Gastroesophageal sphincter (tissue), 4 donors: Measurements from ENCODE around the gene IFFO2. TPM values are rescaled to one million over a fixed set of nuclear protein-coding genes. Genes with fewer than 3 reads are reported as not detected.

Source experiments
- ATAC-seq: fragments of 150-250 bp; one replicate; pipeline ENCODE4 v1.9.1; 2016; ENCODE audit warnings: mild to moderate bottlenecking, moderate library complexity
- H3K27ac ChIP-seq, 4 donors: fragments of 200-600 bp; sonication (generic) in 3 of 4; 1 replicate in 3 of 4; 2 replicates in 1 of 4; pipeline ENCODE4 v1.5.1; 2016 to 2019
- H3K27me3 ChIP-seq: fragments of 200-600 bp; sonication (generic); one replicate; pipeline ENCODE4 v1.5.1; 2019
- H3K36me3 ChIP-seq, 2 donors: fragments of 200-600 bp; sonication (generic); one replicate each; pipeline ENCODE4 v1.5.1; 2019; ENCODE audit warnings: control low read depth in 1 of 2
- H3K4me1 ChIP-seq, 3 donors: fragments of 200-600 bp; sonication (generic); 1 replicate in 2 of 3; 2 replicates in 1 of 3; pipeline ENCODE4 v1.5.1; 2016 to 2019; ENCODE audit warnings: control low read depth in 2 of 3
- H3K4me3 ChIP-seq, 2 donors: fragments of 200-600 bp; sonication (generic); one replicate each; pipeline ENCODE4 v1.5.1; 2019; ENCODE audit warnings: mild to moderate bottlenecking in 1 of 2, moderate library complexity in 1 of 2
- H3K9me3 ChIP-seq, 3 donors: fragments of 200-600 bp; sonication (generic); one replicate each; pipeline ENCODE4 v1.5.1; 2017 to 2019; ENCODE audit warnings: control low read depth in 2 of 3
- EP300 ChIP-seq: sonication (generic); formaldehyde crosslinking; IDR thresholded peaks from one replicate; pipeline ENCODE4 v1.6.1; 2017; ENCODE audit warnings: antibody characterized with exemption, mild to moderate bottlenecking
- POLR2A ChIP-seq, 2 donors: fragments of 450-650 bp; IDR thresholded peaks; one replicate each; pipeline ENCODE4 v1.6.1; 2017; ENCODE audit warnings: antibody characterized with exemption in 2 of 2, mild to moderate bottlenecking in 2 of 2, moderate library complexity in 1 of 2
- POLR2AphosphoS5 ChIP-seq: sonication (generic); formaldehyde crosslinking; IDR thresholded peaks from one replicate; pipeline ENCODE4 v1.6.1; 2017; ENCODE audit warnings: antibody characterized with exemption
- WGBS, 2 donors: methylation state at CpG; one replicate each; pipeline ENCODE4 v1.1.5; 2018; ENCODE audit warnings: low coverage in 1 of 2; 5-methylcytosine and 5-hydroxymethylcytosine counted together
- total RNA-seq, 4 donors: library from RNA; depleted of rRNA; stranded (reverse); fragments of >200 nt; gene quantifications; one replicate each; pipeline ENCODE4 v1.1.0, GENCODE V29; 2016
- TF ChIP-seq, protein P1 (sequence below), 4 experiments: fragments of 200-600 bp in 2 of 4; fragments of 450-650 bp in 2 of 4; sonication (generic) in 1 of 4; IDR thresholded peaks; one replicate each; pipeline ENCODE4 v1.5.1; 2017 to 2019; ENCODE audit warnings: antibody characterized with exemption in 4 of 4, mild to moderate bottlenecking in 2 of 4, moderate library complexity in 2 of 4

IFFO2 gene
- total RNA-seq, 4 donors from 2014 or later, result 9.3 to 18.4 (median 12.7) TPM

DNA sequence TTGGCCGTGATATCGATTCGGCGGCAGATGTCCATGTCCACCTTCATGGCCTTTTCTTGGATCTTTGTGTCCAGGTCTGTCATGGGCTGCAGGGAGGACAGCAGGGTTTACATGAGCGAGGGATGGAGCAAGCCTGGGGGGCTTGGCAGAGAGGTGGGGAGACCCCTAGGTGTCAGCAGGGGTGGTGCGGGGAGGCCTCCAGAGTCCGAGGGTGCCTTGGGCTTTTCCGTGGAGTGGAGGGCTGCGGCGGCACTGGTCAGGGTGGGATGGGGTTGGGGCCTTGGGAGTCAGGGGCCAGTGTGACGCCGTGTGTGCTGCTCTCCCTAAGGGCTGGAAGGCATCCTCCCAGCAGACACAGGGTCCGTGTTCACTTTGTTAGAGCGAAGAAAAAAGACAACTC is 38.1 kb downstream of the IFFO2 start:
- peak overlapping the region in 1 of 4 donors; percentile 38 for H3K27ac ChIP-seq
- peaks cover 0 to 55% of the 10 kb centered on the region in 2 donors for H3K36me3 ChIP-seq
- ATAC-seq, result no peak
- WGBS, 2 donors, result no CpG with 5 or more reads among the region's 14 CpGs
- TF ChIP-seq POLR2AphosphoS5 (no peak), EP300 (no peak), POLR2A (IDR thresholded peaks at IDR 0.05) (no peak)
- TF ChIP-seq, protein P1, sequence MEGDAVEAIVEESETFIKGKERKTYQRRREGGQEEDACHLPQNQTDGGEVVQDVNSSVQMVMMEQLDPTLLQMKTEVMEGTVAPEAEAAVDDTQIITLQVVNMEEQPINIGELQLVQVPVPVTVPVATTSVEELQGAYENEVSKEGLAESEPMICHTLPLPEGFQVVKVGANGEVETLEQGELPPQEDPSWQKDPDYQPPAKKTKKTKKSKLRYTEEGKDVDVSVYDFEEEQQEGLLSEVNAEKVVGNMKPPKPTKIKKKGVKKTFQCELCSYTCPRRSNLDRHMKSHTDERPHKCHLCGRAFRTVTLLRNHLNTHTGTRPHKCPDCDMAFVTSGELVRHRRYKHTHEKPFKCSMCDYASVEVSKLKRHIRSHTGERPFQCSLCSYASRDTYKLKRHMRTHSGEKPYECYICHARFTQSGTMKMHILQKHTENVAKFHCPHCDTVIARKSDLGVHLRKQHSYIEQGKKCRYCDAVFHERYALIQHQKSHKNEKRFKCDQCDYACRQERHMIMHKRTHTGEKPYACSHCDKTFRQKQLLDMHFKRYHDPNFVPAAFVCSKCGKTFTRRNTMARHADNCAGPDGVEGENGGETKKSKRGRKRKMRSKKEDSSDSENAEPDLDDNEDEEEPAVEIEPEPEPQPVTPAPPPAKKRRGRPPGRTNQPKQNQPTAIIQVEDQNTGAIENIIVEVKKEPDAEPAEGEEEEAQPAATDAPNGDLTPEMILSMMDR (IDR thresholded peaks at IDR 0.05), result no peak
- H3K27me3 ChIP-seq, result no peaks in the 10 kb centered on the region
- no peaks in the 10 kb centered on the region for H3K9me3 ChIP-seq
- H3K4me1 ChIP-seq, result peaks cover 3 to 43% (median 20%) of the 10 kb centered on the region in 3 donors
- no peak overlapping the region for H3K4me3 ChIP-seq

DNA sequence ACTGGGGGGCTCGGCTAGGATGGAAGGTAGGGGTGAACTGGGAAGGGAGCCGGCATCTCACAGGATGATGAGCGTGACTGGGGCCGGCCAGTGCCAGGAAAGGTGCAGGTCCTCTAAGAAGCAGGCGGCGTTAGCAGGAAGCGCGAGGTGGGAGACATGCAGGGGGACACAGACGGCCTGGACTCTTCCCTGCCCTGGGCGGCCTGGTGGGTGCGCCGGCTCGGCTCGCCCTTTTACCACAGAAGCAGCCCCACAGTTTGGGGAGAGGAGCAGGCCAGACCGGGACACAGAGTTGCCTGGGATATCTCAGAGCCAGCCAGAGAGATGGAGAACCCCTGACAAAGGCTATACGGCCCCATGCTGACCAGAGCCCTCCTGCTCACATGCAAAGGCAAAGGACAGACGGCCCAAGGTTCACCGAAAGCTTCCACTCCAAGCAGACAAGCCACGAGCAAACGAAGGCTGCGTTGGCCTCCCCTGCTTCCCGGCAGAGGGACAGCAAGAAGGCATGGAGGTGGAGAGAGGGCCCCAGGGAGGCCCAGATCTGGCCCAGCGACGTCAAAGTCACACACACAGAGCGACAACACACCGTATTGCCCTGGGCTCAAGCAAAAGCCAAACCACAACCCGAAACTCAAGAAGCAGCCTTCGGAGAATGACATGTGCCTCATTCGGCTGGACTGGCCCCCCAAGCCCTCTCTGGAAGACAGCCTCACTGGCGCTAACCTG is 39.2 kb downstream of the IFFO2 start:
- Histone ChIP-seq H3K27ac (no peak overlapping the region), H3K4me1 (peaks cover 0 to 42% (median 12%) of the 10 kb centered on the region in 3 donors), H3K27me3 (no peaks in the 10 kb centered on the region), H3K9me3 (no peaks in the 10 kb centered on the region), H3K4me3 (no peak overlapping the region), H3K36me3 (peaks cover 0 to 55% of the 10 kb centered on the region in 2 donors)
- ATAC-seq, result no peak
- TF ChIP-seq EP300 (no peak), POLR2AphosphoS5 (no peak), POLR2A (IDR thresholded peaks at IDR 0.05) (no peak)
- TF ChIP-seq, protein P1 (IDR thresholded peaks at IDR 0.05), result no peak
- 79% methylated on average over 6 of the region's 30 CpGs; no CpG with 5 or more reads in 1 of the 2 donors for WGBS, 2 donors

GRCh38 chr1:18915341-18915740 is 41.1 kb downstream of the IFFO2 start:
- H3K36me3 ChIP-seq, result peaks cover 0 to 67% of the 10 kb centered on the region in 2 donors
- H3K27ac ChIP-seq, result peak overlapping the region in 1 of 4 donors; percentile 46
- TF ChIP-seq POLR2AphosphoS5 (no peak), EP300 (no peak), POLR2A (IDR thresholded peaks at IDR 0.05) (no peak)
- TF ChIP-seq, protein P1 (IDR thresholded peaks at IDR 0.05), result no peak
- H3K4me1 ChIP-seq, result peaks cover 0 to 27% (median 4%) of the 10 kb centered on the region in 3 donors
- ATAC-seq, result no peak
- H3K9me3 ChIP-seq, result no peaks in the 10 kb centered on the region
- no peaks in the 10 kb centered on the region for H3K27me3 ChIP-seq
- 83% methylated on average over 1 of the region's 7 CpGs; no CpG with 5 or more reads in 1 of the 2 donors for WGBS, 2 donors
- no peak overlapping the region for H3K4me3 ChIP-seq

GRCh38 chr1:18913065-18913835 is 43.2 kb downstream of the IFFO2 start:
- H3K4me3 ChIP-seq, result no peak overlapping the region
- H3K36me3 ChIP-seq, result peaks cover 0 to 72% of the 10 kb centered on the region in 2 donors
- TF ChIP-seq, protein P1 (IDR thresholded peaks at IDR 0.05), result peak in 3 of 4 experiments; percentile 96 to 98 (median 98)
- no peak for TF ChIP-seq POLR2AphosphoS5
- peak; percentile 86 for ATAC-seq
- H3K9me3 ChIP-seq, result no peaks in the 10 kb centered on the region
- 26 to 40% methylated on average over 4 of the region's 22 CpGs for WGBS, 2 donors
- no peaks in the 10 kb centered on the region for H3K27me3 ChIP-seq
- H3K27ac ChIP-seq, result peak overlapping the region in 3 of 4 donors; percentile 56 to 76 (median 65)
- peaks cover 0 to 31% (median 5%) of the 10 kb centered on the region in 3 donors for H3K4me1 ChIP-seq
